ENCODE data around the gene LDHB.

LDHB gene

DNA sequence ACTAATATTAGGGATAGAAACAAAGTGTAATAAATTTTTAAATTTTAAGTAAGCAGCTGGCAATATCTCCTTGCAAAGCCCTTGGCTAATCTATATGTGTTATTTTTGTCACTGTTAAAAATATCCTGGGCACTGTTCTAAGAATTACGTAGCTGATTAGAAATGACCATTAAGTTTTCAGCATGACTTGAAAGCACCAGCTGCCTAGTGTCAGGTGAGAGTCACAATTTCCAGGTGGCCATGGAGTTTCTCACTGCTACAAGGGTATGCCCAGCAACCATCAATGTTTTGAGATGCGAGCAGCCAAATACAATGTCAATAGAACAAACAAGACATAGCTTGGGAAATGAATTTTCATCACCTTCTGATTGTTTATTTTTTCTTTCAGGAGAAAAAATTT, 29.7 kb downstream of the LDHB start:
- H3K9me2 ChIP-seq (replicated peaks; ENCODE audit: control insufficient read depth, low read length): no peaks in the 10 kb centered on the region
- H4K20me1 ChIP-seq (ENCODE audit: control insufficient read depth, insufficient read depth, low read depth, low read length): no peaks in the 10 kb centered on the region
- H3K27ac ChIP-seq (ENCODE audit: low read depth, low read length): no peak overlapping the region
- H3K4me2 ChIP-seq (ENCODE audit: low read length): no peak overlapping the region
- H3K9me3 ChIP-seq (ENCODE audit: control insufficient read depth, insufficient read depth, low read length): no peaks in the 10 kb centered on the region
- H3K27me3 ChIP-seq (ENCODE audit: control insufficient read depth, low read length): no peaks in the 10 kb centered on the region
- peaks cover 7% of the 10 kb centered on the region for H3K36me3 ChIP-seq (ENCODE audit: control insufficient read depth, low read length)
- TF ChIP-seq CTCF (IDR thresholded peaks at IDR 0.05; ENCODE audit: low read depth, low read length, poor library complexity, severe bottlenecking): no peak
- TF ChIP-seq EZH2phosphoT487 (IDR thresholded peaks at IDR 0.05; ENCODE audit: borderline replicate concordance, low read length): no peak
- no peaks in the 10 kb centered on the region for H3K79me2 ChIP-seq (ENCODE audit: control insufficient read depth, low read length)
- H3K4me3 ChIP-seq (ENCODE audit: low read length): no peak overlapping the region
- no peaks in the 10 kb centered on the region for H3K4me1 ChIP-seq (ENCODE audit: control insufficient read depth, low read length)
- peaks cover 14% of the 10 kb centered on the region for H3F3A ChIP-seq (ENCODE audit: control insufficient read depth, insufficient read depth)

- no peaks in the 10 kb centered on the region for H3F3A ChIP-seq (ENCODE audit: control insufficient read depth, insufficient read depth)
- H3K27ac ChIP-seq (ENCODE audit: low read depth, low read length): no peak overlapping the region
- H3K36me3 ChIP-seq (ENCODE audit: control insufficient read depth, low read length): no peaks in the 10 kb centered on the region
- H3K9me3 ChIP-seq (ENCODE audit: control insufficient read depth, insufficient read depth, low read length): no peaks in the 10 kb centered on the region
- no peaks in the 10 kb centered on the region for H3K79me2 ChIP-seq (ENCODE audit: control insufficient read depth, low read length)
- H3K4me3 ChIP-seq (ENCODE audit: low read length): no peak overlapping the region
- no peak for TF ChIP-seq EZH2phosphoT487 (IDR thresholded peaks at IDR 0.05; ENCODE audit: borderline replicate concordance, low read length)
- TF ChIP-seq CTCF (IDR thresholded peaks at IDR 0.05; ENCODE audit: low read depth, low read length, poor library complexity, severe bottlenecking): no peak
- no peaks in the 10 kb centered on the region for H4K20me1 ChIP-seq (ENCODE audit: control insufficient read depth, insufficient read depth, low read depth, low read length)
- no peaks in the 10 kb centered on the region for H3K27me3 ChIP-seq (ENCODE audit: control insufficient read depth, low read length)
- H3K9me2 ChIP-seq (replicated peaks; ENCODE audit: control insufficient read depth, low read length): no peaks in the 10 kb centered on the region
- H3K4me1 ChIP-seq (ENCODE audit: control insufficient read depth, low read length): no peaks in the 10 kb centered on the region
- H3K4me2 ChIP-seq (ENCODE audit: low read length): no peak overlapping the region
These were observed 39.1 kb downstream of the LDHB start for GRCh38 chr12:21618566-21618965.

DNA sequence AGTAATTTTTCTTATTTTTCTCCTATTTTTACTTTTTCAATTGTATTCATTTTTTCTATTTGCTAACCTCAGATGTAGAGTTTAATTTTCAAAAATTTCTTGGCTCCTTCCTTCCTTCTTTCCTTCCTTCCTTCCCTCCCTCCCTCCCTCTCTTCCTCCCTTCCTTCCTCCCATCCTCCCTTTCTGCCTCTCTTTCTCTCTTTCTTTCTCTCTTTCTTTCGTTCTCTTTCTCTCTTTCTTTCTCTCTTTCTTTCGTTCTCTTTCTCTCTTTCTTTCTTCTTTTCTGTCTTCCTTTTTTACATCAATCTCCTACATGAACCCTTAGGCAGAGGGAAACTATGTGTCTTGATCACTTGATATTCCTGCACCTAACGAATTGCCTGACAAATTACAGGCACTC, 40.6 kb downstream of the LDHB start:
- H3K9me2 ChIP-seq (replicated peaks; ENCODE audit: control insufficient read depth, low read length): no peaks in the 10 kb centered on the region
- no peaks in the 10 kb centered on the region for H3K79me2 ChIP-seq (ENCODE audit: control insufficient read depth, low read length)
- H3K9me3 ChIP-seq (ENCODE audit: control insufficient read depth, insufficient read depth, low read length): no peaks in the 10 kb centered on the region
- H3F3A ChIP-seq (ENCODE audit: control insufficient read depth, insufficient read depth): no peaks in the 10 kb centered on the region
- H3K4me1 ChIP-seq (ENCODE audit: control insufficient read depth, low read length): no peaks in the 10 kb centered on the region
- TF ChIP-seq EZH2phosphoT487 (IDR thresholded peaks at IDR 0.05; ENCODE audit: borderline replicate concordance, low read length) (no peak), CTCF (IDR thresholded peaks at IDR 0.05; ENCODE audit: low read depth, low read length, poor library complexity, severe bottlenecking) (no peak)
- no peak overlapping the region for H3K4me3 ChIP-seq (ENCODE audit: low read length)
- no peaks in the 10 kb centered on the region for H3K36me3 ChIP-seq (ENCODE audit: control insufficient read depth, low read length)
- no peak overlapping the region for H3K4me2 ChIP-seq (ENCODE audit: low read length)
- no peaks in the 10 kb centered on the region for H4K20me1 ChIP-seq (ENCODE audit: control insufficient read depth, insufficient read depth, low read depth, low read length)
- 0 out of 2 replicates have a peak, but pooled peaks cover 3% of the 10 kb centered on the region for H3K27me3 ChIP-seq (ENCODE audit: control insufficient read depth, low read length)
- H3K27ac ChIP-seq (ENCODE audit: low read depth, low read length): no peak overlapping the region

DNA sequence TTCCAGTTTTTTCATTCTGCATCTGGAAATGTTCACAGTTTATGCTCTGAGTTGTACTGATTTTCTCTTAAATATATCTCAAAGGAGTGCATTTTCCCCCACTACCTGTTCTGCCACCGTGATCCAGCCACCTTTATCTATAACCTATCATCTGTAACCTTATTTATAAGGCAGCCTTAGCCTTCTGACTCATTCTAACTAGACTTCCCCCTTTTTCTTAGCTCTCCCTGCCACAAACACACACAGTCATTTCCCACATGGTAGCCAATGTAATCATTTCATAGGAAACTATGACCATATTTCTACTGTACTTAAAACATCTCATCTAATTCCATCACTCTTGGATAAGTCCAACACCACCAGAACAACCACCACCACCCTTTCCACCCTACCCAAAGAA, 42.2 kb downstream of the LDHB start:
- no peak overlapping the region for H3K27ac ChIP-seq (ENCODE audit: low read depth, low read length)
- 0 out of 2 replicates have a peak, but pooled peaks cover 3% of the 10 kb centered on the region for H3K27me3 ChIP-seq (ENCODE audit: control insufficient read depth, low read length)
- H3K9me3 ChIP-seq (ENCODE audit: control insufficient read depth, insufficient read depth, low read length): no peaks in the 10 kb centered on the region
- no peak overlapping the region for H3K4me2 ChIP-seq (ENCODE audit: low read length)
- no peaks in the 10 kb centered on the region for H3K36me3 ChIP-seq (ENCODE audit: control insufficient read depth, low read length)
- H3F3A ChIP-seq (ENCODE audit: control insufficient read depth, insufficient read depth): no peaks in the 10 kb centered on the region
- H3K4me3 ChIP-seq (ENCODE audit: low read length): no peak overlapping the region
- H3K4me1 ChIP-seq (ENCODE audit: control insufficient read depth, low read length): no peaks in the 10 kb centered on the region
- no peaks in the 10 kb centered on the region for H3K79me2 ChIP-seq (ENCODE audit: control insufficient read depth, low read length)
- H3K9me2 ChIP-seq (replicated peaks; ENCODE audit: control insufficient read depth, low read length): no peaks in the 10 kb centered on the region
- H4K20me1 ChIP-seq (ENCODE audit: control insufficient read depth, insufficient read depth, low read depth, low read length): no peaks in the 10 kb centered on the region
- TF ChIP-seq CTCF (IDR thresholded peaks at IDR 0.05; ENCODE audit: low read depth, low read length, poor library complexity, severe bottlenecking) (no peak), EZH2phosphoT487 (IDR thresholded peaks at IDR 0.05; ENCODE audit: borderline replicate concordance, low read length) (no peak)
